Measurements from ENCODE around the gene ESYT2.

Gene ESYT2

GRCh38 chr7:158796667-158797066 is 32.6 kb downstream of the ESYT2 start:
- no peak for DNase-seq

GRCh38 chr7:158795272-158795671 is 34.0 kb downstream of the ESYT2 start:
- DNase-seq = no peak

GRCh38 chr7:158791107-158791506 is 38.2 kb downstream of the ESYT2 start:
- no peak for DNase-seq

GRCh38 chr7:158789842-158790241 is 39.5 kb downstream of the ESYT2 start:
- DNase-seq = no peak

GRCh38 chr7:158786898-158787297 is 42.4 kb downstream of the ESYT2 start:
- DNase-seq = no peak

GRCh38 chr7:158784270-158784669 is 45.0 kb downstream of the ESYT2 start:
- DNase-seq = no peak

GRCh38 chr7:158783595-158783994 is 45.7 kb downstream of the ESYT2 start:
- DNase-seq = no peak

GRCh38 chr7:158782761-158783401 is 46.4 kb downstream of the ESYT2 start:
- peak; percentile 62 for DNase-seq

GRCh38 chr7:158781974-158782664 is 47.2 kb downstream of the ESYT2 start:
- DNase-seq = no peak

GRCh38 chr7:158781217-158781973 is 47.9 kb downstream of the ESYT2 start:
- DNase-seq = no peak

- DNase-seq = no peak
Measured at GRCh38 chr7:158779061-158780000, 50.0 kb downstream of the ESYT2 start.

- peak; percentile 65 for DNase-seq
Measured at GRCh38 chr7:158778471-158778870, 50.8 kb downstream of the ESYT2 start.

GRCh38 chr7:158777793-158778192 is 51.5 kb downstream of the ESYT2 start:
- DNase-seq = no peak

GRCh38 chr7:158776474-158776873 is 52.8 kb downstream of the ESYT2 start:
- no peak for DNase-seq

GRCh38 chr7:158774952-158775351 is 54.4 kb downstream of the ESYT2 start:
- peak; percentile 20 for DNase-seq

GRCh38 chr7:158772916-158773315 is 56.4 kb downstream of the ESYT2 start:
- DNase-seq = no peak

- no peak for DNase-seq
Measured at GRCh38 chr7:158771213-158771834, 58.0 kb downstream of the ESYT2 start.

GRCh38 chr7:158767707-158768106 is 61.6 kb downstream of the ESYT2 start:
- DNase-seq = no peak

- no peak for DNase-seq
Measured at GRCh38 chr7:158766570-158767281, 62.6 kb downstream of the ESYT2 start.

- no peak for DNase-seq
Measured at GRCh38 chr7:158765020-158765419, 64.3 kb downstream of the ESYT2 start.

GRCh38 chr7:158763454-158764033 is 65.8 kb downstream of the ESYT2 start:
- no peak for DNase-seq
